Left lobe of liver (tissue), 2 donors: ENCODE results near the gene AMDHD2. TPM values are rescaled to one million over a fixed set of nuclear protein-coding genes. Genes with fewer than 3 reads are reported as not detected.
"Not testable (repeated sequence)": the region's sequence is repeated elsewhere in the genome, so short reads cannot be mapped to it uniquely, and the experiment has no call there.

Source experiments
- ATAC-seq: fragments of 200-7000 bp; cut with Tn5 transposase; one replicate; pipeline ENCODE4 v1.9.1; 2020; ENCODE audit warnings: mild to moderate bottlenecking, moderate library complexity
- DNase-seq: peaks from one replicate; pipeline ENCODE4 v3.0.0-alpha.2; 2020; ENCODE audit warnings: low spot score
- total RNA-seq: library from RNA; stranded (reverse); gene quantifications from one replicate; pipeline ENCODE4 v1.2.1, GENCODE V29; 2021
- donor health status: DM: no; HTN: no; CAD: no; lungs with moderate emphysema.
- donor health status: DM: no; HTN: yes; CAD: no.

The AMDHD2 gene
- total RNA-seq, 1 donor from 2014 or later: 22.2 TPM

DNA sequence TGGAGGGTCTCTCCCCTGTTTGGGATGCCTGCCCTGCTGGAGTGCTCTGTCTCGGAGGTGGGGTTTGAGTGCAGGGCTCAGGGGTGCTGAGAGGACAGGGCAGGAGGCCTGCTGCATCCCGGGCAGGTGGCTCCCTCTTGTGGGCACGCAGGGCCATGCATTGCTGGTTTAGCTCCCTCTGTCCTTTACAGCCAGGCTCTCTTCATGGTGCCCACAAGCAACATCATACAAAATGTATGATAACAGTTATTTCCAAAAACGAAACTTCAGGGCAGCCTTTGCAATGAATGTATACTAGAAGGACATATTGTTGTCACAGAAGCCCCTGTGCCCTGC lies 40.6 kb downstream of the AMDHD2 start:
- peak; percentile 83 for ATAC-seq

GRCh38 chr16:2567506-2567905 lies 47.3 kb downstream of the AMDHD2 start:
- ATAC-seq, DNase-seq: not testable (repeated sequence)

More for the DNA sequence above, 40.6 kb downstream of the AMDHD2 start:
- peak; percentile 70 for DNase-seq

GRCh38 chr16:2568573-2568972 lies 48.4 kb downstream of the AMDHD2 start:
- ATAC-seq: peak; percentile 85
- not testable (repeated sequence) for DNase-seq

- not testable (repeated sequence) for DNase-seq, ATAC-seq
Measured at GRCh38 chr16:2572704-2573103, 52.5 kb downstream of the AMDHD2 start.

DNA sequence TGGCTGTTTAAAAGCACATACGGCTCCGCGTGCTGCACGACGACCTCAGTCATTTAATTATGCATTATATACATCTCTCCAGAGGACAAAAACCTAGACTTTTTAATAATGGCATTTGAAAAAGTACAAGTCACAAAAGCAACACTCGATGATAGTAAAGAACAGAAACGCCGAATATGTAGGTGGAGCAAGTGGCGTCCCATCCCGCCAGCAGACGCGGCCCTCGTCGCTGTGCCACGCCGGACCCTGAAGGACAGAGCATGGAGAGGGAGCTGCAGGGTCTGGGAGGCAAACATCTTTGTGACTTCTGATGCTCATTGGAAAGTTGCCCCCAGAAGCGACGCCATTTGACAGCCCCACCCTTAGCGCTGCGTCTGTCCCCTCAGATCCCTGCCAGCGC lies 55.7 kb downstream of the AMDHD2 start:
- not testable (repeated sequence) for DNase-seq, ATAC-seq

- not testable (repeated sequence) for DNase-seq
Measured at GRCh38 chr16:2577044-2577443, 56.9 kb downstream of the AMDHD2 start.

DNA sequence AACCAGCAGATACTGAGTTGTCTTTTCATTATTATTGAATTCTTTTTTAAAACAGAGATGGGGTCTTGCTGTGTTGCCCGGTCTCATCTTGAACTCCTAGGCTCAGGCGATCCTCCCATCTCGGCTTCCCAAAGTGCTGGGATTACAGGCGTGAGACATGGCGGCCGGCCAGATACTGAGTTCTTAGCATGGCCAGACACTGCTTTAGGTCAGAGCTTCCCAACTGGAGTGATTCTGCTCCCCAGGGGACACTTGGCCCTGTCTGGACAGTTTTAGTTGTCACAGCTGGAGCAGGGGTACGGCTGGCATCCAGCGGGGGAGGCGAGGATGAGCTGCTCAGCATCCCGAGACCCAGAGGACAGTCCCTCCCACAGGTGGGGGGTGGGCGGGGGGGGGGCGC lies 58.7 kb downstream of the AMDHD2 start:
- not testable (repeated sequence) for DNase-seq, ATAC-seq

More at GRCh38 chr16:2577044-2577443, 56.9 kb downstream of the AMDHD2 start:
- not testable (repeated sequence) for ATAC-seq

GRCh38 chr16:2580143-2580542 lies 60.0 kb downstream of the AMDHD2 start:
- ATAC-seq, DNase-seq: not testable (repeated sequence)

DNA sequence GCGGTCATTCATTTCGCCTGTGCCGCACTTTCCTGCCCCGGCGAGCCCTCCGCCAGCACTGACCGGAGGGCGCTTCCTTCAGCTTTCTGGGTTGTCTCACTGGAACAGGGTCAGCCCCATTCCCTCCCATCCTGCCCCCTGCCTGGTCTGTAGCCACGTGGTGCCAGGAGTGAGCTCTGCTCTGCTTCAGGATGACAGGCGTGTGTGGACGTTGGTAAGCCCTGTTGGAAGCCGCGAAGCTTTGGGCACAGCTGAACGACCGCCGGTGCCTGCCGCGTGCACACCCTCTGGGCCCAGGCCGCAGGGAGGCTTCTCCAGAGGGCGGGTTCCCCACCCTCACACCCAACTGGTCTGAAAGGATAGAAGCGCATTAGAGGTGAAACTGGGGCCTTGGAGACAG lies 60.6 kb downstream of the AMDHD2 start:
- not testable (repeated sequence) for DNase-seq, ATAC-seq

Other genes starting within 250 kb of the AMDHD2 start
- 1.9 TPM for gene ABCA3, start 179.6 kb upstream of the AMDHD2 start, total RNA-seq
- gene CCNF, start 90.9 kb upstream of the AMDHD2 start, total RNA-seq: 2.0 TPM
- gene TEDC2, start 60.3 kb upstream of the AMDHD2 start, total RNA-seq: 0.63 TPM
- 3.6 TPM for gene NTN3, start 49.1 kb upstream of the AMDHD2 start, total RNA-seq
- 32.5 TPM for gene TBC1D24, start 45.2 kb upstream of the AMDHD2 start, total RNA-seq
- gene ATP6V0C, start 6.4 kb upstream of the AMDHD2 start, total RNA-seq: 87.0 TPM
- gene CEMP1, start 11.0 kb downstream of the AMDHD2 start, total RNA-seq: 0.20 TPM
- gene PDPK1, start 17.6 kb downstream of the AMDHD2 start, total RNA-seq: 27.4 TPM
- gene KCTD5, start 162.2 kb downstream of the AMDHD2 start, total RNA-seq: 7.8 TPM
- 0.45 TPM for gene PRSS27, start 199.9 kb downstream of the AMDHD2 start, total RNA-seq
- 378 TPM for gene SRRM2, start 232.3 kb downstream of the AMDHD2 start, total RNA-seq